Measurements from ENCODE around the gene MICAL2. TPM values are rescaled to one million over a fixed set of nuclear protein-coding genes. Genes with fewer than 3 reads are reported as not detected.

The MICAL2 gene
- polyA plus RNA-seq, 2 of the 4 experiments (the other 2 are of a cell fraction), result 39.8 to 42.1 TPM

GRCh38 chr11:12280199-12280837, 169.9 kb downstream of the MICAL2 start (continued):
- TF ChIP-seq CHD2 (IDR thresholded peaks at IDR 0.05; ENCODE audit: low read length, partially characterized antibody) (no peak), EHF (CRISPR knock-in tag; IDR thresholded peaks at IDR 0.05) (no peak)

- Histone ChIP-seq H3K4me3 (no peak overlapping the region), H3K9me3 (no peaks in the 10 kb centered on the region), H3K4me1 (peaks cover 29% of the 10 kb centered on the region), H3K27ac (peak overlapping the region; percentile 58 to 80; a peak in 5 of 6 replicates), H3K4me2 (no peak overlapping the region)
- FAIRE-seq (no peak), DNase-seq (ENCODE audit: low read depth in 1 of 2, low spot score in 1 of 2) (no peak), ATAC-seq (peak in 1 of 2 experiments; percentile 14; a peak in 2 of 6 replicates)
- CTCF ChIA-PET, result interaction anchor here (0.7 to 23.8 kb wide), 66 partner anchors 9 to 493 kb away, joined by 3 to 664 read pairs (median 6); partner anchors contain the start of gene USP47
- 82% methylated on average over 12 of the region's 15 CpGs for WGBS (ENCODE audit: missing lambda C conversion rate)
- POLR2A ChIA-PET, result interaction anchor here (1.0 to 1.2 kb wide), 2 partner anchors 193 to 233 kb away, joined by 3 to 7 read pairs; no protein-coding TSS in a partner anchor
- TF ChIP-seq RAD21 (conservative IDR thresholded peaks at IDR 0.05 in 1 of 2, IDR thresholded peaks at IDR 0.05 in 1 of 2) (no peak), POLR2AphosphoS2 (conservative IDR thresholded peaks at IDR 0.05; ENCODE audit: low read length) (no peak), E2F6 (IDR thresholded peaks at IDR 0.05; ENCODE audit: borderline replicate concordance, low read depth) (no peak), REST (IDR thresholded peaks at IDR 0.05) (no peak), HOXB13 (CRISPR knock-in tag; IDR thresholded peaks at IDR 0.05; ENCODE audit: low read depth) (no peak), RARB (CRISPR knock-in tag; IDR thresholded peaks at IDR 0.05) (no peak), ZSCAN20 (CRISPR knock-in tag; IDR thresholded peaks at IDR 0.05) (no peak), CHD2 (IDR thresholded peaks at IDR 0.05; ENCODE audit: low read length, partially characterized antibody) (no peak), FOXS1 (CRISPR knock-in tag; IDR thresholded peaks at IDR 0.05) (no peak), RCOR1 (IDR thresholded peaks at IDR 0.05; ENCODE audit: low read depth, low read length) (no peak), BCL3 (IDR thresholded peaks at IDR 0.05) (no peak), HDAC2 (IDR thresholded peaks at IDR 0.05) (no peak), HES2 (IDR thresholded peaks at IDR 0.05) (no peak)
These were observed 170.6 kb downstream of the MICAL2 start for GRCh38 chr11:12280838-12281565.

Data from A549 (cell line).